VCaP (cell line): ENCODE measurements around the gene UBE3D.

Experiments used
- H3K27ac ChIP-seq: fragments of 450-650 bp; 2 replicates; pipeline ENCODE4 v1.5.1; 2017
- CTCF ChIP-seq: fragments of 450-650 bp; conservative IDR thresholded peaks from 2 replicates; pipeline ENCODE4 v1.5.1; 2017; ENCODE audit warnings: mild to moderate bottlenecking, moderate library complexity

UBE3D gene

GRCh38 chr6:82870582-82871172 lies 195.0 kb downstream of the UBE3D start:
- TF ChIP-seq CTCF: no peak
- H3K27ac ChIP-seq: peak overlapping the region; percentile 21; the same call in 1 of the 2 replicates

- no peak overlapping the region for H3K27ac ChIP-seq
- TF ChIP-seq CTCF: no peak
These were observed 196.1 kb downstream of the UBE3D start for GRCh38 chr6:82869493-82869892.

GRCh38 chr6:82867946-82868345 lies 197.7 kb downstream of the UBE3D start:
- no peak overlapping the region for H3K27ac ChIP-seq
- no peak for TF ChIP-seq CTCF

GRCh38 chr6:82866446-82866845 lies 199.2 kb downstream of the UBE3D start:
- no peak overlapping the region for H3K27ac ChIP-seq
- TF ChIP-seq CTCF: no peak

- H3K27ac ChIP-seq: no peak overlapping the region
- TF ChIP-seq CTCF: no peak
These were observed 200.2 kb downstream of the UBE3D start for GRCh38 chr6:82865461-82865860.

GRCh38 chr6:82863781-82864180 lies 201.9 kb downstream of the UBE3D start:
- no peak overlapping the region for H3K27ac ChIP-seq
- TF ChIP-seq CTCF: no peak

GRCh38 chr6:82862543-82862942 lies 203.1 kb downstream of the UBE3D start:
- no peak for TF ChIP-seq CTCF
- H3K27ac ChIP-seq: no peak overlapping the region
